Right ventricle myocardium inferior (tissue), 1 donor: ENCODE data around the gene PRKCE. TPM values are rescaled to one million over a fixed set of nuclear protein-coding genes. Genes with fewer than 3 reads are reported as not detected.
"Not testable (repeated sequence)": the region's sequence is repeated elsewhere in the genome, so short reads cannot be mapped to it uniquely, and the experiment has no call there.

Experiments used
- ATAC-seq: fragments of 200-7000 bp; cut with Tn5 transposase; one replicate; pipeline ENCODE4 v1.9.1; 2020; ENCODE audit warnings: mild to moderate bottlenecking, moderate library complexity
- DNase-seq: peaks from one replicate; pipeline ENCODE4 v3.0.0; 2021; ENCODE audit errors: missing footprints
- intact Hi-C: fragments of 100-400 bp; cut with DNase I; formaldehyde crosslinking; loops from one replicate; pipeline ENCODE4 v1.11.0; 2022
- total RNA-seq: library from RNA; stranded (reverse); fragmentation: NEBNext Ultra II Directional; extraction: Animal tissue kit (Norgen Biotek cat#: 25700); gene quantifications from one replicate; pipeline ENCODE4 v1.2.1, GENCODE V29; 2021
- donor health status: DM: no; HTN: yes; CAD: no; lungs with severe emphysema.

Gene PRKCE
- total RNA-seq, 1 donor from 2014 or later: 17.8 TPM

- intact Hi-C loops: loop anchor here (5.0 kb wide), 1 partner anchor 36 kb away; no protein-coding TSS in a partner anchor
- ATAC-seq: no peak
- DNase-seq: no peak
These were observed 59.7 kb downstream of the PRKCE start for GRCh38 chr2:45711224-45711623.

DNA sequence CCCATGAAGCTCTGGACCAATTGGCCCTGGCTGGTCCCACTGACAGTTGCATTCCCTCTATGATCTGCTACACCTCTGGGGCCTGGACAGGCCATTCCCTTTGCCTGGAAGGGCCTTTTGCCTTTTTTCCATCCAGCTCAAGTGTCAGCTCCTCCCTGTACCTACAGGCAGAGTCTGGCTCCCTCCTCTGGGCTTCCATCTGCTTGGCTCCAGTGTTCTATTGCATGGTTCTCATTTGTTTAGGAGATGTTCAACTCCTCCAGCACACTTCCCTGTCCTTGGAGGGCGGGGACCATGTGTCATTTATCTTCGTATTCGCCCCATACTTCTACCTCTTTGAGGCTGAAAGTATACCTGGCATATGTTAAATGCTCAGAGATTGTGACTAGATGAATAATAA, 61.1 kb downstream of the PRKCE start:
- intact Hi-C loops: loop anchor here (5.0 kb wide), 1 partner anchor 35 kb away; no protein-coding TSS in a partner anchor
- DNase-seq: no peak
- ATAC-seq: no peak

GRCh38 chr2:45713136-45713535, 61.7 kb downstream of the PRKCE start:
- ATAC-seq (no peak), DNase-seq (no peak)
- intact Hi-C loops: loop anchor here (5.0 kb wide), 1 partner anchor 34 kb away; no protein-coding TSS in a partner anchor

- ATAC-seq: no peak
- DNase-seq: no peak
- intact Hi-C loops: loop anchor here (5.0 kb wide), 1 partner anchor 34 kb away; no protein-coding TSS in a partner anchor
These were observed 62.1 kb downstream of the PRKCE start for GRCh38 chr2:45713591-45713990.

DNA sequence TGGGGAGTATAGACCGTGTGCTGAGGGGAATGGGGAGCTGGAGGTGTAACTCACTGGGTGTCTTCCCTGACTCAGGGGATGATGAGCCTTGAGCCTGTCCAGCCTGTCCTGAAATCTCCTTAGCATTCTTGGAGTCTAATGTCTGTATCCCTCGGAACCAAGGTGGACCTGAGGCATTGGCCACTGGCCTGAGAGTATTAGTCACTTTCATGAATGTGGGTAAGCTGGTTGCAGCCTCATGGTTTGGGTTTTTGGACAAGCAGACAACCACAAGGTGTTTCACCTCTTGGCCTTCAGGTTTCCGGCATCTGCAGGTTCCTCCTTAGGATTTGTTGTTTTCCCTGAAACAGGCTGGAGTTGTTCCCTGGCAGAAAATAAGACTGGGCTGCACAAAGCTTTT, 63.2 kb downstream of the PRKCE start:
- ATAC-seq (no peak), DNase-seq (no peak)
- intact Hi-C loops: loop anchor here (5.0 kb wide), 1 partner anchor 33 kb away; no protein-coding TSS in a partner anchor

DNA sequence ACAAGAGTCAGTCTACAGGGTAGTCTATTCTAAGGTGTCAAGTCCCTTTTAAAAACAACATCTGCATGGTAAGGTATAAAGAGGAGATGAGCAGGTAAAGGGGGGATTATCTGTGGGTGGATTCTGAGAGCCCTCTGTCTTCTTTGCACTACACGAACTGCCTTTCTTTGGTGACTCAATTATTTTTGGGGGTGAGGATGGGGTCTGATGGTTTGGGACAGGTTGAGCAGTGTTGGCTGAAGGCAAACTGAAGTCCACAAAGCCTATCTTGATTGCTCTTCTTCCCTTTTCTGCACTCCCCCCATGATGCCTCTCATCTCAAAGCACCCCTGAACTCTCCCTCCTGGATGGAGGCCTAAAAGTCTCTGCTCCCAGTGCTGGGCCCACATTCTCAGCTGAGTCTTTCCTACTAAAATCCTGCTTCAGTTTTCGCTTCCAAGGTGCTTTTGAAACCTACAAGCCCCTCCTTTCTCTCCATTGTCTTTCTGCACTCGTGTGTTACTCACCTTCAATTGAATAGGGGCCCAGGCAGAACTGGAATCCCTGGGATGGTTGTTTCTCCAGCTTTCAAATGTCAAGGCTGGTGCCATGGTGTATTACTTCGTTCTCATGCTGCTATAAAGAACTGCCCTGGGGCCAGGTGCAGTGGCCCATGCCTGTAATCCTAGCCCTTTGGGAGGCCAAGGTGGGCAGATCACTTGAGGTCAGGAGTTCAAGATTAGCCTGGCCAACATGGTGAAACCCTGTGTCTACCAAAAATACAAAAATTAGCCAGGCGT, 64.3 kb downstream of the PRKCE start:
- DNase-seq (no peak), ATAC-seq (no peak)
- intact Hi-C loops: no loop called here

GRCh38 chr2:45716432-45716831, 65.0 kb downstream of the PRKCE start:
- intact Hi-C loops, ATAC-seq, DNase-seq: not testable (repeated sequence)

DNA sequence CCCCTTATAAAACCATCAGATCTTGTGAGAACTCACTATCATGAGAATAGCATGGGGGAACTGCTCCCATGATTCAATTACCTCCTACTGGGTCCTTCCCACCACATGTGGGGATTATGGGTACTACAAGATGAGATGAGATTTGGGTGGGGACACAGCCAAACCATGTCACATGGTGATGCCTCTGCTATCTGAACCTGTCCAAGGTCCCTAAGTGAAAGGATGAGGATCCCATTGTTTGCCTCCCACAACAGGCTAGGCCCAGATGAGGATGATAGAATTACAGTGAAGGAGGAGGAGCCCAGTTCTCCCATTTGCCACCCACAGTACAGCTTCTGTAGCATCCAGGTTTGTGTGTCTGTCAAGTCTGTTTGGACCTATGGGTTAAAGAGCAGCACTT, 65.4 kb downstream of the PRKCE start:
- ATAC-seq: no peak
- intact Hi-C loops: no loop called here
- DNase-seq: no peak

DNA sequence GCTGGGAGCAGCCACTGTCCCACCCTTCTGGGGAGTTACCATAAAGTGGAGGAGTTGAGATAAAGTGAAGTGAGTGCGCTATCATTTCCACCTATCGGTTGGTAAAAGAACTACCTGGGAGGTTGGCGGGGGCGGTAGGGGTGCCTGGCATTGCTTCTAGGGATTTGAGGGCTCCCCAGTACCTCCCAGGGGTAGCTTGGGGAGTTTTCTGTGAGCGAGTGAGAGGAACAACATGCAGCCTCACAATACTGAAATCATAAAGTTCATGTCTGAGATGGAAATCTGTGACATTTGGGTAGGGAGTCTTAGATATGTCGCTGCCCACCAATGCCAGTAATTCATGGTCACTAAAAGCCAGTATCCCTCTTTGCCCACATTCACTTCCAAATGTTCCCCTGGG, 68.7 kb downstream of the PRKCE start:
- DNase-seq: no peak
- ATAC-seq: no peak
- intact Hi-C loops: no loop called here

GRCh38 chr2:45721150-45721549, 69.7 kb downstream of the PRKCE start:
- intact Hi-C loops: no loop called here
- ATAC-seq: no peak
- no peak for DNase-seq

DNA sequence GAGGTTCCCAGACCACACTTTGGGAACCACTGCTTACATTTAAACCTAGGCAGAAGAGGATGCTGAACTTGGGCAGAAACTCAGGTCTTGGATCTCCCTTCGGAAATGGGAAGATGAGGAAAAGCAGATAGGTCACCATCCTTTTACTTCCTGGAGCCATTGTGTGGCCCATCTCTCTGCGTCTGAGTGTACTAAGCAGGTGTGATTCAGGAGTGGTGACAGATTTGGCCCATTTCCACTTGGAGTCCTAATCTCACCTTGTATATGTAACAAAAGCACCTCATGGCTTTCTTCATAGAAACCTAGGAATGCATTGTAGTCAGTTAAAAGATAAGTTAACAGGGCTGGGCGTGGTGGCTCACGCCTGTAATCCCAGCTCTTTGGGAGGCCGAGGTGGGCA, 71.0 kb downstream of the PRKCE start:
- ATAC-seq: no peak
- intact Hi-C loops: no loop called here
- no peak for DNase-seq

- ATAC-seq: no peak
- intact Hi-C loops: no loop called here
- DNase-seq: no peak
These were observed 72.4 kb downstream of the PRKCE start for GRCh38 chr2:45723857-45724256.

DNA sequence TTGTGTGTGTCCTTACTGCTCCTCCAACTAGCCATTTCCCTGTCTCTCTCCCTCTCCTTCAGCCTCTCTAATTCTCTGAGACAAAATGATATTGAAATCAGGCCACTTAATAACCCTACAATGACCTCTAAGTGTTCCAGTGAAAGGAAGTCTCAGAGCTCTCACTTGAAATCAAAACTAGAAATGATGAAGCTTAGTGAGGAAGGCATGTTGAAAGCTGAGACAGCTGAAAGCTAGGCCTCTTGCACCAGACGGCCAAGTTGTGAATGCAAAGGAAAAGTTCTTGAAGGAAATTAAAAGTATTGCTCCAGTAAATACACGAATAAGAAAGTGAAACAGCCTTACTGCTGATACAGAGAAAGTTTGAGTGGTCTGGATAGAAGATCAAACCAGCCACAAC, 72.9 kb downstream of the PRKCE start:
- intact Hi-C loops: no loop called here
- DNase-seq (no peak), ATAC-seq (no peak)

DNA sequence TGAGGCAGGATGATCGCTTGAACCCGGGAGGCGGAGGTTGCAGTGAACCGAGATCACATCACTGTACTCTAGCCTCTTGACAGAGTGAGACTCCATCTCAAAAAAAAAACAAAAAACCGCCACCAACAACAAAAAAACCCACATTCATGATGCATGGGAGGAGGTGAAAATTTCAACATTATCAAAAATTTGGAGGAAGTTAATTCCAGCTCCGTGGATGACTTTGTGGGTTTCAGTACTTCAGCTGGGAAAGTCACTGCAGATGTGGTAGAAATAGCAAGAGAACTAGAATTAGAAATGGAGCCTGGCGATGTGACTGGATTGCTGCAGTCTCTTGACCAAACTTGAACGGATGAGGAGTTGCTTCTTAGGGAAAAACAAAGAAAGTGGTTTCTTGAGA, 74.3 kb downstream of the PRKCE start:
- intact Hi-C loops: no loop called here
- ATAC-seq (no peak), DNase-seq (no peak)

DNA sequence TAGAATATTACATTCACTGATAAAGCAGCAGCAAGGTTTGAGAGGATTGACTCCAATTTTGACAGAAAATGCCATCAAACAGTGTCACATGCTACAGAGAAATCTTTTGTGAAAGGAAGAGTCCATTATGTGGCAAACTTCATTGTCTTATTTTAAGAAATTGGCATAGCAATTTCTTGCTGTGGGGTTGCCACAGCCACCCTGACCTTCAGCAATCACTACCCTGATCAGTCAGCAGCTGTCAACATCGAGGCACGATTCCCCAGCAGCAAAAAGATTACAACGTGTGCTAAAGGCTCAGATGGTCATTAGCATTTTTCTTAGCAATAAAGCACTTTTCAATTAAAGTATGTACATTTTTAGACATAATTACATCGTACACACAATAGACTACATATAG, 74.7 kb downstream of the PRKCE start:
- ATAC-seq (no peak), DNase-seq (no peak)
- intact Hi-C loops: no loop called here

- intact Hi-C loops: no loop called here
- DNase-seq (no peak), ATAC-seq (no peak)
These were observed 77.0 kb downstream of the PRKCE start for GRCh38 chr2:45728458-45728942.

DNA sequence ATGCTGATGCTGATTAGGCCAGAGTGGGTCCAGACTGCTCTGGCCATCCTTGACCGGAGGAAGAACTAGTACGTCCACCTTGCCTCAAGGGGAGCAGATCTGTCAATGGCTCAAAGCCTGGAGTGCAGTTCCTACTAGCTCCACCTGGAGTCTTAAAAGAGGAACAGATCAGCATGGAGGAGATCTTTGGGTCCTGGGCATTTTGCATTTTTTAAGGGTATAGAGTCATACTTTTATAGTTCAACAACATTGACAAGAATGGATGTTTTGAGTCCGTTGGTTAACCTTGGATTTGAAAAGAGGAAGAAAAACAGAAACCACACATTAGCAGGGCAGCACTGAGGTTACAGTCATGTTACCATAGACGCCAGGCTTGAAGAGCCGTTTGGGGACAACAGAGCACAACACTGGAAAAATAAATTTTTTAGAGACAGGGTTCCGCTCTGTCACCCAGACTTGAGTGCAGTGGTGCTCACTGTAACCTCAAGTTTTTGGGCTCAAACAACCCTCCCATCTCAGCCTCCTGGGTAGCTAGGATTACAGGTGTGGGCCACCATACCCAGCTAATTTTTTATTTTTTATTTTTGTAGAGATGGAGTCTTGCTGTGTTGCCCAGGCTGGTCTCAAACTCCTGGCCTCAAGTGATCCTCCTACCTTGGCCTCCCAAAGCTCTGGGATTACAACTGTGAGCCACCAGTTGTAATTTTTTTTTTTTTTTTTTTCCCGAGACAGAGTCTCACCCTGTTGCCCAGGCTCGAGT, 78.5 kb downstream of the PRKCE start:
- ATAC-seq: no peak
- DNase-seq: no peak
- intact Hi-C loops: no loop called here

GRCh38 chr2:45731141-45731540, 79.7 kb downstream of the PRKCE start:
- no peak for DNase-seq
- peak; percentile 11 for ATAC-seq
- intact Hi-C loops: no loop called here

GRCh38 chr2:45732436-45732835, 81.0 kb downstream of the PRKCE start:
- DNase-seq: no peak
- ATAC-seq: no peak
- intact Hi-C loops: no loop called here

GRCh38 chr2:45732946-45733345, 81.5 kb downstream of the PRKCE start:
- intact Hi-C loops: no loop called here
- ATAC-seq (no peak), DNase-seq (no peak)
